Measurements from ENCODE around the gene HOXD4. TPM values are rescaled to one million over a fixed set of nuclear protein-coding genes. Genes with fewer than 3 reads are reported as not detected.

Gene HOXD4
- total RNA-seq, 1 experiment from 2014 or later = not detected

- no peak overlapping the region for H3K27ac Mint-ChIP-seq (ENCODE audit: unreplicated experiment)
- TF ChIP-seq, protein P1, sequence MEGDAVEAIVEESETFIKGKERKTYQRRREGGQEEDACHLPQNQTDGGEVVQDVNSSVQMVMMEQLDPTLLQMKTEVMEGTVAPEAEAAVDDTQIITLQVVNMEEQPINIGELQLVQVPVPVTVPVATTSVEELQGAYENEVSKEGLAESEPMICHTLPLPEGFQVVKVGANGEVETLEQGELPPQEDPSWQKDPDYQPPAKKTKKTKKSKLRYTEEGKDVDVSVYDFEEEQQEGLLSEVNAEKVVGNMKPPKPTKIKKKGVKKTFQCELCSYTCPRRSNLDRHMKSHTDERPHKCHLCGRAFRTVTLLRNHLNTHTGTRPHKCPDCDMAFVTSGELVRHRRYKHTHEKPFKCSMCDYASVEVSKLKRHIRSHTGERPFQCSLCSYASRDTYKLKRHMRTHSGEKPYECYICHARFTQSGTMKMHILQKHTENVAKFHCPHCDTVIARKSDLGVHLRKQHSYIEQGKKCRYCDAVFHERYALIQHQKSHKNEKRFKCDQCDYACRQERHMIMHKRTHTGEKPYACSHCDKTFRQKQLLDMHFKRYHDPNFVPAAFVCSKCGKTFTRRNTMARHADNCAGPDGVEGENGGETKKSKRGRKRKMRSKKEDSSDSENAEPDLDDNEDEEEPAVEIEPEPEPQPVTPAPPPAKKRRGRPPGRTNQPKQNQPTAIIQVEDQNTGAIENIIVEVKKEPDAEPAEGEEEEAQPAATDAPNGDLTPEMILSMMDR (IDR thresholded peaks at IDR 0.05; ENCODE audit: unreplicated experiment) = no peak
- BruUV-seq (replicated peaks) = no TSS peak
- no peaks in the 10 kb centered on the region for H3K36me3 Mint-ChIP-seq (ENCODE audit: insufficient read depth, unreplicated experiment)
- no peak overlapping the region for H3K4me3 Mint-ChIP-seq (ENCODE audit: low read depth, unreplicated experiment)
- no peaks in the 10 kb centered on the region for H3K9me3 Mint-ChIP-seq (ENCODE audit: low read depth, unreplicated experiment)
- CTCF ChIA-PET = interaction anchor here (1.3 kb wide), 1 partner anchor 322 kb away, joined by 7 read pairs; no protein-coding TSS in a partner anchor
- peaks cover 71% of the 10 kb centered on the region for H3K27me3 Mint-ChIP-seq (ENCODE audit: unreplicated experiment)
- DNase-seq = no peak
- intact Hi-C loops (cut with micrococcal nuclease; ENCODE audit: unreplicated experiment) = no loop called here
- H3K4me1 Mint-ChIP-seq (ENCODE audit: low read depth, unreplicated experiment) = peaks cover 9% of the 10 kb centered on the region
Observed at GRCh38 chr2:176110415-176111308, 40.7 kb upstream of the HOXD4 start.

GRCh38 chr2:176111309-176111663, 40.1 kb upstream of the HOXD4 start:
- BruUV-seq (replicated peaks) = no TSS peak
- H3K9me3 Mint-ChIP-seq (ENCODE audit: low read depth, unreplicated experiment) = no peaks in the 10 kb centered on the region
- H3K4me1 Mint-ChIP-seq (ENCODE audit: low read depth, unreplicated experiment) = peaks cover 3% of the 10 kb centered on the region
- no peaks in the 10 kb centered on the region for H3K36me3 Mint-ChIP-seq (ENCODE audit: insufficient read depth, unreplicated experiment)
- no peak overlapping the region for H3K4me3 Mint-ChIP-seq (ENCODE audit: low read depth, unreplicated experiment)
- peaks cover 71% of the 10 kb centered on the region for H3K27me3 Mint-ChIP-seq (ENCODE audit: unreplicated experiment)
- CTCF ChIA-PET = interaction anchor here (1.3 kb wide), 1 partner anchor 323 kb away, joined by 7 read pairs; no protein-coding TSS in a partner anchor
- no peak overlapping the region for H3K27ac Mint-ChIP-seq (ENCODE audit: unreplicated experiment)
- intact Hi-C loops (cut with micrococcal nuclease; ENCODE audit: unreplicated experiment) = no loop called here
- no peak for DNase-seq
- TF ChIP-seq, protein P1 (IDR thresholded peaks at IDR 0.05; ENCODE audit: unreplicated experiment) = no peak

DNA sequence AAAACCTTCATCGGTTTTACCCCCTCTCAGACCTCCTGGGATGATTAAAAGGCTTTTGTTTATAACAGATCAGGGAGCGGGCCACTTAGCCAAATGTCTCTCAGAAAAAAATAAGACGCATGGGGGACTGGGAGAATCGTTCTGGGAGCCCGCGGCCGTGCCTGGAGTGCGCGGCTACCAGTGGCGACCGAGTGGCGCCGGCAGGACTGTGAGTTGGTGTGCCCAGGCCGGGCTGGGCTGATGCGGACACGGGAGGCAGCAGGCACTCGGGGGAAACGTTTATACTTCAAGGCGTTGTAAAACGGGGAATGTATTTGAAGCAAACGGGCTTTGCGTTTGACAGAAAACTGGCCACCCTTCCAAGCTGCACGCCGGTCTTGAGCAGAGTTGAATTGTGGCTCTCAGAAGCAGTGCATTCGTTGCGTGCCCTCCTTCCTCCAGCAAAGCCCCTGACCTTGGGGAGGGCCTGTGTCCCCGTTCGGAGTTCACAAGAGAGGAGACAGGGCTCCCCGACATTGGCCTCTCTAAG, 39.4 kb upstream of the HOXD4 start:
- CTCF ChIA-PET = interaction anchor here (1.3 kb wide), 1 partner anchor 324 kb away, joined by 7 read pairs; no protein-coding TSS in a partner anchor
- H3K9me3 Mint-ChIP-seq (ENCODE audit: low read depth, unreplicated experiment) = no peaks in the 10 kb centered on the region
- no TSS peak for BruUV-seq (replicated peaks)
- TF ChIP-seq, protein P1 (IDR thresholded peaks at IDR 0.05; ENCODE audit: unreplicated experiment) = no peak
- H3K27me3 Mint-ChIP-seq (ENCODE audit: unreplicated experiment) = peaks cover 71% of the 10 kb centered on the region
- no peak for DNase-seq
- H3K4me1 Mint-ChIP-seq (ENCODE audit: low read depth, unreplicated experiment) = no peaks in the 10 kb centered on the region
- no peak overlapping the region for H3K27ac Mint-ChIP-seq (ENCODE audit: unreplicated experiment)
- intact Hi-C loops (cut with micrococcal nuclease; ENCODE audit: unreplicated experiment) = no loop called here
- H3K36me3 Mint-ChIP-seq (ENCODE audit: insufficient read depth, unreplicated experiment) = no peaks in the 10 kb centered on the region
- H3K4me3 Mint-ChIP-seq (ENCODE audit: low read depth, unreplicated experiment) = no peak overlapping the region

DNA sequence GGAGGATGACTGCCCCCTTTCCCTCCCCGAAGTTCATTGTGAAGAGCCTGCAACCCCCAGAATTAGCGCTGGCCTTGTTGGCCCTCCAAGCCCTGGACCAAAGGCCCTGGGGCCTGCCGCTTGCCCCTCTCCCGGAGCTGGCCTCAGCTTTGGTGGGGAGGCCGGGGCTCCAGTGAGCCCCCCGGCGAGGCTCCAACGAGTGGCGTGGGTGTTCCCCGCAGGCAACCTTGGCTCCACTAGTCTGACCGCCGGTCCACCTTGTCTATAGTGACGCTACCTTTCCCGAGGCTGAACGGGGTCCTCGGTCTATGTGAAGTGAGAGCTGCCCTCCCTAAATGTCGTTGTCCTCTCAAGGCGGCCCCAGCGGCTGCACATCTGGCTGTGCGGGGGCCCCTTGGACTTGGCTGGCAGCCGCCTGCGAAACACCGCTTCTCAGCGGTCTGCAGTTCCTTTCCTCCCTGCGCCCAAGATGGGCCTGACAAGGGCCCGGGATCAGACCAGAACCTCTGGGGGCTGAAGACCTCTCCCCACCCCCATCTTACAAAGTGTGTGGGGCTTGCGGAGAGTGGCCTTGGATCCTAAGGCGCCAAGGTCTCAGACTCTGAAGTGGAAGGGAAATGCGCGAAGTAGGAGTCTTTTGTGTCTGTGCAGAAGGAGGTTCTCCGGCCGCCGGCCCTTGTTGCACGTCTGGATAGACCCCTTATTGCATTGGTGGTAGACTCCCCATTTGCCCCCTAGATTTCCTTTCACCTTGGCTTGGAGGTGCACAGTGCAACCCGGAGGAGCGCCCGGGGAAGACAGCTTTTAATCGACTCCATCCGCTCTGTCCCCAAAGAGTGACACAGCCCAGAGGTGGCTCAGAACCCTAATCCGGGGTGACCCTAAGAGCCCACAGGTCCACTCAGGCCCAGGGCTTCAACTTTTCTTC, 38.7 kb upstream of the HOXD4 start:
- CTCF ChIA-PET = no interaction called here
- Mint-ChIP-seq H3K36me3 (ENCODE audit: insufficient read depth, unreplicated experiment) (no peaks in the 10 kb centered on the region), H3K4me1 (ENCODE audit: low read depth, unreplicated experiment) (no peaks in the 10 kb centered on the region), H3K9me3 (ENCODE audit: low read depth, unreplicated experiment) (no peaks in the 10 kb centered on the region), H3K4me3 (ENCODE audit: low read depth, unreplicated experiment) (no peak overlapping the region), H3K27me3 (ENCODE audit: unreplicated experiment) (peaks cover 78% of the 10 kb centered on the region), H3K27ac (ENCODE audit: unreplicated experiment) (no peak overlapping the region)
- DNase-seq = no peak
- TF ChIP-seq, protein P1 (IDR thresholded peaks at IDR 0.05; ENCODE audit: unreplicated experiment) = no peak
- no TSS peak for BruUV-seq (replicated peaks)
- intact Hi-C loops (cut with micrococcal nuclease; ENCODE audit: unreplicated experiment) = no loop called here

Data from Calu3 (cell line).